T-cell (primary cell): Measurements from ENCODE around the gene CEMIP. TPM values are rescaled to one million over a fixed set of nuclear protein-coding genes. Genes with fewer than 3 reads are reported as not detected.

ENCODE experiments used
- ATAC-seq, 4 experiments: fragments of 200-7000 bp in 3 of 4; fragments of 150-1000 bp in 1 of 4; cut with Tn5 transposase; replicated peaks in 1 of 4; 1 replicate in 3 of 4; 2 replicates in 1 of 4; pipeline ENCODE4 v1.10.0; 2021; ENCODE audit warnings: moderate library complexity in 3 of 4, mild to moderate bottlenecking in 2 of 4, moderate number of reproducible peaks in 1 of 4
- CTCF ChIA-PET, 2 donors: fragments of 300-600 bp; sonication (Branson Sonifier 250); formaldehyde crosslinking; loops; one replicate each; lab custom pipeline; 2022; ENCODE audit warnings: antibody characterized with exemption in 2 of 2; lab: Charles Lee
- POLR2A ChIA-PET, 2 donors: fragments of 300-600 bp; sonication (Branson Sonifier 250); formaldehyde crosslinking; loops; one replicate each; lab custom pipeline; 2022; ENCODE audit warnings: antibody characterized with exemption in 2 of 2; lab: Charles Lee
- DNase-seq, 35 experiments: peaks; one replicate each; pipeline versions ENCODE4 v3.0.0 to v3.0.0-alpha.2; 2013 to 2023
- H3K27ac ChIP-seq: one replicate; pipeline ENCODE4 v1.5.1; 2013; ENCODE audit warnings: low read length
- H3K27me3 ChIP-seq, 2 experiments: replicated peaks in 1 of 2; 1 replicate in 1 of 2; 2 replicates in 1 of 2; pipeline versions ENCODE4 v1.6.1 to v1.7.0; 2013; ENCODE audit warnings: low read length in 1 of 2, mixed read lengths in 1 of 2; ENCODE audit not compliant: control insufficient read depth in 2 of 2, insufficient read depth in 2 of 2; ENCODE audit errors: extremely low read depth in 1 of 2
- H3K36me3 ChIP-seq, 2 donors: 1 replicate in 1 of 2; 2 replicates in 1 of 2; pipeline versions ENCODE4 v1.6.1 to v1.7.0; 2013; ENCODE audit warnings: low read length in 1 of 2; ENCODE audit not compliant: control insufficient read depth in 2 of 2, insufficient read depth in 1 of 2; ENCODE audit errors: extremely low read depth in 1 of 2
- H3K4me1 ChIP-seq, 2 experiments: 1 replicate in 1 of 2; 2 replicates in 1 of 2; pipeline versions ENCODE4 v1.6.1 to v1.7.0; 2013; ENCODE audit warnings: low read length in 2 of 2, mixed read lengths in 1 of 2; ENCODE audit not compliant: insufficient read depth in 2 of 2, control insufficient read depth in 1 of 2; ENCODE audit errors: extremely low read depth in 1 of 2
- H3K4me3 ChIP-seq, 2 donors: 1 replicate in 1 of 2; 2 replicates in 1 of 2; pipeline versions ENCODE4 v1.5.1 to v1.7.0; 2013; ENCODE audit warnings: mild to moderate bottlenecking in 2 of 2, low read length in 1 of 2, moderate library complexity in 1 of 2; ENCODE audit not compliant: control insufficient read depth in 1 of 2; ENCODE audit errors: extremely low read depth in 1 of 2
- H3K9me3 ChIP-seq: 2 replicates; pipeline ENCODE4 v1.7.0; 2013
- H3K27ac Mint-ChIP-seq, 2 donors: one replicate each; pipeline ENCODE4 v1.8.0; 2020 to 2021; ENCODE audit warnings: mild to moderate bottlenecking in 2 of 2, mixed read lengths in 2 of 2
- H3K27me3 Mint-ChIP-seq, 2 donors: one replicate each; pipeline ENCODE4 v1.8.0; 2021 to 2022; ENCODE audit warnings: mixed read lengths in 2 of 2
- H3K36me3 Mint-ChIP-seq: one replicate; pipeline ENCODE4 v1.8.0; 2021; ENCODE audit warnings: mixed read lengths
- H3K4me1 Mint-ChIP-seq, 3 donors: one replicate each; pipeline ENCODE4 v1.8.0; 2020 to 2022; ENCODE audit warnings: mixed read lengths in 3 of 3, mild to moderate bottlenecking in 1 of 3
- H3K4me3 Mint-ChIP-seq, 3 donors: one replicate each; pipeline ENCODE4 v1.8.0; 2020 to 2022; ENCODE audit warnings: mild to moderate bottlenecking in 3 of 3, mixed read lengths in 3 of 3, moderate library complexity in 3 of 3
- H3K9me3 Mint-ChIP-seq, 3 donors: one replicate each; pipeline ENCODE4 v1.8.0; 2020 to 2022; ENCODE audit warnings: mixed read lengths in 3 of 3
- WGBS: methylation state at CpG from one replicate; pipeline ENCODE4 v1.1.5; 2013; ENCODE audit warnings: missing lambda C conversion rate; ENCODE audit not compliant: insufficient coverage; 5-methylcytosine and 5-hydroxymethylcytosine counted together
- total RNA-seq, 35 experiments: library from RNA in 6 of 35; stranded (reverse) in 6 of 35; fragments of 120-200 nt in 1 of 35; gene quantifications; one replicate each; pipeline versions ENCODE4 v1.2.1 to v1.2.4 and lab custom pipeline; 2013 to 2026

CEMIP gene
- total RNA-seq, 5 donors from 2014 or later (not counting 1 experiment from before 2014, with no cell fraction given), result 0.63 to 1.2 (median 1.2) TPM; not detected in 2

- Mint-ChIP-seq H3K4me1 (no peaks in the 10 kb centered on the region), H3K9me3 (no peaks in the 10 kb centered on the region), H3K27ac (no peak overlapping the region), H3K27me3 (peaks cover 2 to 6% of the 10 kb centered on the region in 2 donors), H3K36me3 (no peaks in the 10 kb centered on the region), H3K4me3 (no peak overlapping the region)
- Histone ChIP-seq H3K36me3 (no peaks in the 10 kb centered on the region), H3K9me3 (no peaks in the 10 kb centered on the region), H3K4me3 (no peak overlapping the region), H3K27me3 (peaks cover 0 to 3% of the 10 kb centered on the region in 2 experiments), H3K4me1 (no peaks in the 10 kb centered on the region), H3K27ac (no peak overlapping the region)
- POLR2A ChIA-PET, result no interaction called here
- no peak for DNase-seq
- 87% methylated on average over 7 of the region's 7 CpGs for WGBS
- no peak for ATAC-seq
- CTCF ChIA-PET, result interaction anchor here in 1 of 2 donors (0.6 kb wide), 1 partner anchor 68 kb away, joined by 7 read pairs; no protein-coding TSS in a partner anchor
Measured at GRCh38 chr15:80831192-80831591, 52.0 kb downstream of the CEMIP start.

GRCh38 chr15:80831606-80832224, 52.5 kb downstream of the CEMIP start:
- Histone ChIP-seq H3K27me3 (peaks cover 0 to 3% of the 10 kb centered on the region in 2 experiments), H3K4me3 (no peak overlapping the region), H3K4me1 (no peaks in the 10 kb centered on the region), H3K9me3 (no peaks in the 10 kb centered on the region), H3K36me3 (no peaks in the 10 kb centered on the region), H3K27ac (no peak overlapping the region)
- Mint-ChIP-seq H3K27me3 (peaks cover 2 to 6% of the 10 kb centered on the region in 2 donors), H3K4me1 (no peaks in the 10 kb centered on the region), H3K36me3 (no peaks in the 10 kb centered on the region), H3K27ac (no peak overlapping the region), H3K4me3 (no peak overlapping the region), H3K9me3 (no peaks in the 10 kb centered on the region)
- DNase-seq (no peak), ATAC-seq (no peak)
- WGBS, result 75% methylated on average over 2 of the region's 7 CpGs
- CTCF ChIA-PET, result interaction anchor here in 1 of 2 donors (0.6 kb wide), 1 partner anchor 68 kb away, joined by 7 read pairs; no protein-coding TSS in a partner anchor
- POLR2A ChIA-PET, result no interaction called here

GRCh38 chr15:80832686-80833085, 53.5 kb downstream of the CEMIP start:
- Mint-ChIP-seq H3K27ac (no peak overlapping the region), H3K4me3 (no peak overlapping the region), H3K36me3 (no peaks in the 10 kb centered on the region), H3K9me3 (no peaks in the 10 kb centered on the region), H3K27me3 (peaks cover 2 to 10% of the 10 kb centered on the region in 2 donors), H3K4me1 (no peaks in the 10 kb centered on the region)
- WGBS, result 33% methylated on average over 1 of the region's 3 CpGs
- DNase-seq (no peak), ATAC-seq (no peak)
- H3K4me3 ChIP-seq, result no peak overlapping the region
- H3K36me3 ChIP-seq, result no peaks in the 10 kb centered on the region
- ChIA-PET CTCF (no interaction called here), POLR2A (no interaction called here)
- peaks cover 0 to 3% of the 10 kb centered on the region in 2 experiments for H3K27me3 ChIP-seq
- no peak overlapping the region for H3K27ac ChIP-seq
- H3K4me1 ChIP-seq, result no peaks in the 10 kb centered on the region
- no peaks in the 10 kb centered on the region for H3K9me3 ChIP-seq

GRCh38 chr15:80834402-80834801, 55.2 kb downstream of the CEMIP start:
- Mint-ChIP-seq H3K36me3 (no peaks in the 10 kb centered on the region), H3K4me1 (no peaks in the 10 kb centered on the region), H3K4me3 (no peak overlapping the region), H3K9me3 (no peaks in the 10 kb centered on the region), H3K27ac (no peak overlapping the region), H3K27me3 (peaks cover 15 to 22% of the 10 kb centered on the region in 2 donors)
- WGBS, result no CpG with 5 or more reads among the region's 2 CpGs
- Histone ChIP-seq H3K27me3 (peaks cover 0 to 16% of the 10 kb centered on the region in 2 experiments), H3K4me1 (no peaks in the 10 kb centered on the region), H3K4me3 (no peak overlapping the region), H3K27ac (no peak overlapping the region), H3K36me3 (no peaks in the 10 kb centered on the region), H3K9me3 (no peaks in the 10 kb centered on the region)
- ATAC-seq, result no peak
- ChIA-PET POLR2A (no interaction called here), CTCF (no interaction called here)
- DNase-seq, result no peak

- Histone ChIP-seq H3K27me3 (peaks cover 0 to 19% of the 10 kb centered on the region in 2 experiments), H3K4me3 (no peak overlapping the region), H3K36me3 (no peaks in the 10 kb centered on the region), H3K27ac (no peak overlapping the region), H3K9me3 (no peaks in the 10 kb centered on the region), H3K4me1 (no peaks in the 10 kb centered on the region)
- CTCF ChIA-PET, result no interaction called here
- WGBS, result no CpG with 5 or more reads among the region's 1 CpG
- H3K4me1 Mint-ChIP-seq, result no peaks in the 10 kb centered on the region
- no peak for ATAC-seq
- H3K4me3 Mint-ChIP-seq, result no peak overlapping the region
- H3K27ac Mint-ChIP-seq, result no peak overlapping the region
- H3K9me3 Mint-ChIP-seq, result no peaks in the 10 kb centered on the region
- DNase-seq, result no peak
- POLR2A ChIA-PET, result interaction anchor here in 1 of 2 donors (0.6 kb wide), 1 partner anchor 887 kb away, joined by 3 read pairs; no protein-coding TSS in a partner anchor
- H3K36me3 Mint-ChIP-seq, result no peaks in the 10 kb centered on the region
- H3K27me3 Mint-ChIP-seq, result peaks cover 18 to 25% of the 10 kb centered on the region in 2 donors
Measured at GRCh38 chr15:80834906-80835305, 55.7 kb downstream of the CEMIP start.

- H3K4me3 ChIP-seq, result no peak overlapping the region
- Mint-ChIP-seq H3K4me1 (no peaks in the 10 kb centered on the region), H3K4me3 (no peak overlapping the region), H3K27me3 (peaks cover 19 to 27% of the 10 kb centered on the region in 2 donors), H3K36me3 (no peaks in the 10 kb centered on the region), H3K9me3 (no peaks in the 10 kb centered on the region), H3K27ac (no peak overlapping the region)
- no peaks in the 10 kb centered on the region for H3K4me1 ChIP-seq
- POLR2A ChIA-PET, result interaction anchor here in 1 of 2 donors (0.6 kb wide), 1 partner anchor 887 kb away, joined by 3 read pairs; no protein-coding TSS in a partner anchor
- no peaks in the 10 kb centered on the region for H3K9me3 ChIP-seq
- no peaks in the 10 kb centered on the region for H3K36me3 ChIP-seq
- H3K27me3 ChIP-seq, result peaks cover 0 to 23% of the 10 kb centered on the region in 2 experiments
- ATAC-seq, result no peak
- DNase-seq, result no peak
- CTCF ChIA-PET, result no interaction called here
- no peak overlapping the region for H3K27ac ChIP-seq
- WGBS, result 71% methylated on average over 4 of the region's 4 CpGs
Measured at GRCh38 chr15:80835336-80835735, 56.2 kb downstream of the CEMIP start.
